Chondrocyte (in vitro differentiated cells): ENCODE data around the gene MLIP. TPM values are rescaled to one million over a fixed set of nuclear protein-coding genes. Genes with fewer than 3 reads are reported as not detected.

Experiments used
- DNase-seq: peaks from one replicate; pipeline ENCODE4 v3.0.0; 2021; ENCODE audit warnings: mixed read lengths, low spot score
- H3K27ac Mint-ChIP-seq: one replicate; pipeline ENCODE4 v1.8.0; 2021; ENCODE audit warnings: mild to moderate bottlenecking, moderate library complexity, mixed read lengths; ENCODE audit not compliant: unreplicated experiment
- H3K27me3 Mint-ChIP-seq: 2 replicates; pipeline ENCODE4 v1.8.0; 2021; ENCODE audit warnings: low read depth, mixed read lengths
- H3K36me3 Mint-ChIP-seq: 2 replicates; pipeline ENCODE4 v1.8.0; 2021; ENCODE audit warnings: low read depth, mixed read lengths
- H3K4me1 Mint-ChIP-seq: 2 replicates; pipeline ENCODE4 v1.8.0; 2021; ENCODE audit warnings: low read depth, mild to moderate bottlenecking, mixed read lengths
- H3K4me3 Mint-ChIP-seq: one replicate; pipeline ENCODE4 v1.8.0; 2021; ENCODE audit warnings: mild to moderate bottlenecking, moderate library complexity, mixed read lengths; ENCODE audit not compliant: unreplicated experiment
- H3K9me3 Mint-ChIP-seq: 2 replicates; pipeline ENCODE4 v1.8.0; 2021; ENCODE audit warnings: low read depth, mixed read lengths
- total RNA-seq: library from RNA; stranded (reverse); gene quantifications from 3 replicates; pipeline ENCODE4 v1.2.1, GENCODE V29; 2021
- TF ChIP-seq, protein P1 (sequence below): fragments of 200-600 bp; sonication (generic); IDR thresholded peaks from 2 replicates; pipeline ENCODE4 v1.5.0; 2021; ENCODE audit warnings: antibody characterized with exemption, mild to moderate bottlenecking, moderate library complexity

MLIP gene
- total RNA-seq, 1 donor from 2014 or later = not detected

DNA sequence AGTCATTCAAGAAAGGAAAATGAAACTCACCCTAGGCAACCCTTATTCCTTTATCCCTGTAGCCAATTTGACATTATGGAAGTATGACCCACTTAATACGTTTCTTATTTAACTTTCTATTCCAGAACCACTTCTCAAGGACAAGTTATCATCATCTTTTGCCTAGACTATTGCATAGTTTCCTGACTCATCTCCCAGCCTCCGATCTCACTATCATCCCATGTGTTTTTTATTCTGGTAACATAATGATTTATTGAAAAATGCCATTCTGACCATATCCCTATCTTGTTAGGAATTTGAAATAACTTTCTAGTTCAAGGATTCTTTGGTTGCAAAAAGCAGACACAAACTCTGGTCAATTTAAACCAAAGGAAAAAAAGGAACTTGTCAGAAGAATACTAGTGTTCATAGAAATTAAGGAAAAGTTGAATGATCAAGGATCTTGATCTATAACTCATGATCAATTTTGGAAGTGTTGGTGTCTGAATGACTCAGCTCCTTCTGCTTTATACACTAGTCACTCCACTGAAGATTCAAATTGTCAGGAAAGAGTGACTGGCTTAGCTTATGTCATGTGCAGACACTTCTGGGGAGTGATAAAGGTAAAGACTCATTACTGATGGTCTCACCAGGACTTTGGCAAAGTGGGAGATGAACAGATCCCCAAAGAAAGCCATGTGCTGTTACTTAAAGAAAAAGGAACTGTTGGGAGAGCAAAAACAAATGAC lies 188.5 kb downstream of the MLIP start:
- TF ChIP-seq, protein P1, sequence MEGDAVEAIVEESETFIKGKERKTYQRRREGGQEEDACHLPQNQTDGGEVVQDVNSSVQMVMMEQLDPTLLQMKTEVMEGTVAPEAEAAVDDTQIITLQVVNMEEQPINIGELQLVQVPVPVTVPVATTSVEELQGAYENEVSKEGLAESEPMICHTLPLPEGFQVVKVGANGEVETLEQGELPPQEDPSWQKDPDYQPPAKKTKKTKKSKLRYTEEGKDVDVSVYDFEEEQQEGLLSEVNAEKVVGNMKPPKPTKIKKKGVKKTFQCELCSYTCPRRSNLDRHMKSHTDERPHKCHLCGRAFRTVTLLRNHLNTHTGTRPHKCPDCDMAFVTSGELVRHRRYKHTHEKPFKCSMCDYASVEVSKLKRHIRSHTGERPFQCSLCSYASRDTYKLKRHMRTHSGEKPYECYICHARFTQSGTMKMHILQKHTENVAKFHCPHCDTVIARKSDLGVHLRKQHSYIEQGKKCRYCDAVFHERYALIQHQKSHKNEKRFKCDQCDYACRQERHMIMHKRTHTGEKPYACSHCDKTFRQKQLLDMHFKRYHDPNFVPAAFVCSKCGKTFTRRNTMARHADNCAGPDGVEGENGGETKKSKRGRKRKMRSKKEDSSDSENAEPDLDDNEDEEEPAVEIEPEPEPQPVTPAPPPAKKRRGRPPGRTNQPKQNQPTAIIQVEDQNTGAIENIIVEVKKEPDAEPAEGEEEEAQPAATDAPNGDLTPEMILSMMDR = no peak
- peaks cover 2% of the 10 kb centered on the region for H3K36me3 Mint-ChIP-seq
- DNase-seq = no peak
- H3K27me3 Mint-ChIP-seq = no peaks in the 10 kb centered on the region
- H3K4me1 Mint-ChIP-seq = no peaks in the 10 kb centered on the region
- H3K9me3 Mint-ChIP-seq = no peaks in the 10 kb centered on the region
- H3K27ac Mint-ChIP-seq = no peak overlapping the region
- no peak overlapping the region for H3K4me3 Mint-ChIP-seq

DNA sequence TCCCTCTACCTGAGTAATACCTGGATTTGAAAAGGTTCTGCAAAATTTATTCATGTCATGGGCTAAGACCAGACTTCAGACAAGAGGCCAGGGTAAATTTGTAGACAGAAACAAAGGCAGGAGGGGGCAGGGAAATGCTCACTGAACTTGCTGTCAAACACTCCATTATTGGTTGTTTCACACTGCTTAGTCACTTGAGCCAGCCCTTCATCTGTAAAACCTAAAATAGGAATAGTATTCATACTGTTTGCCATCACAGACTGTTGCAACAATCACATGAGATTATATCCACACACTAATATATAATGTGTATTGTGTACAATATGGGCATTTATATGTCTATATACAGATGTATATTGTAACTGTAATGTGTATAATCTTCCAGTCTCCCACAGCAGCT lies 190.5 kb downstream of the MLIP start:
- DNase-seq = no peak
- no peak overlapping the region for H3K4me3 Mint-ChIP-seq
- TF ChIP-seq, protein P1 = no peak
- peaks cover 2% of the 10 kb centered on the region for H3K36me3 Mint-ChIP-seq
- H3K27me3 Mint-ChIP-seq = no peaks in the 10 kb centered on the region
- no peaks in the 10 kb centered on the region for H3K9me3 Mint-ChIP-seq
- H3K4me1 Mint-ChIP-seq = no peaks in the 10 kb centered on the region
- H3K27ac Mint-ChIP-seq = no peak overlapping the region

DNA sequence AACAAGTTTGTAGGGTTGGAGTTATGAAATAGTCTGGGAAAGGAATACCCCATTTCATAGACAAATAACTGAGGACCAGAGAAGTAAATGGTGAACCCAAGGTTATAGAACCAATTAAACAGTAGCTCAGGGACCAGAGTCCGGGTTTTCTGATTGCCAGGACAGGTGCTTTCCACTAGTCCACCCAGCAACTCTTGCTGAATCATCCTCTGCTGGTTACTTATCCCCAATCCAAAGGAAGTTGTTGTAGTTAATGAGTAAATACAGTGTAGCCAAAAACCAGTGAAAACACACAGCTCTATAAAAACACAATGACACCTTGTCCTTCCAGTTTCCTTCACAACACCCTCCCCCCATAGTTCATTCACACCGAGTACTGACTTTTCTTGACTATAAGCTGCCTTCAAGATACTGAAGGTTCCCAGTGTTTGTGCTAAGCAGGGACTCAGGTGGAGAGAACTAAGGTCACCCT lies 196.2 kb downstream of the MLIP start:
- H3K27me3 Mint-ChIP-seq = no peaks in the 10 kb centered on the region
- H3K4me3 Mint-ChIP-seq = no peak overlapping the region
- DNase-seq = no peak
- H3K9me3 Mint-ChIP-seq = no peaks in the 10 kb centered on the region
- no peaks in the 10 kb centered on the region for H3K4me1 Mint-ChIP-seq
- TF ChIP-seq, protein P1 = no peak
- peaks cover 2% of the 10 kb centered on the region for H3K36me3 Mint-ChIP-seq
- H3K27ac Mint-ChIP-seq = no peak overlapping the region

DNA sequence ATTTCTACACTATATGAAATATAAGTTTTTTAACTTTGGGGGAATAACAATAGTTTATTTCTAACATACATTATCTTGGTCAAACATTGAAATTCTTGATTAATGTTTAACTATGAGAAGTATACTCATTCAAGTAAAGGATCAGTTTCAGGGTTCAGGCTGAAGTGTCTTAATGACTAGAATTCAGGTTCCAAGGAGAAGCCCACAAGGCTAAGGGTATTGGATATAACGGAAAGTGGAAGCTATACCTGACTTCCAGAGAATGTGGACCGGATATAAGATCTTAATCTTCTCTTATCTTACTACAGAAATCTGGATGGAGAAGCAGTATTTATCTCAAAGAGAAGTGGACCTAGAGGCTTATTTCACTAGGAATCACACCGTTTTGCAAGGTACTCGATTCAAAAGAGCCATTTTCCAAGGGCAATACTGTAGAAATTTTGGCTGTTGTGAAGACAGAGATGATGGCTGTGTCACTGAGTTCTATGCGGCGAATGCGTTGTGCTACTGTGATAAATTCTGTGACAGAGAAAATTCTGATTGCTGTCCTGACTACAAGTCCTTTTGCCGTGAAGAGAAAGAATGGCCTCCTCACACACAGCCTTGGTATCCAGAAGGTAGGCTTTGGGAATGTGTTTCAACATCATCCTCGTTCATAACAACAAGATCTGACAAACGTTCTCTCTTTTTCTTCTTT lies 197.2 kb downstream of the MLIP start, which contains the start of gene TINAG:
Gene TINAG, plus strand, starts transcription at position 153 of the 697 bp plus-strand sequence. Its CDS starts 110 bp downstream, at position 263.
- Mint-ChIP-seq H3K9me3 (no peaks in the 10 kb centered on the region), H3K36me3 (peaks cover 2% of the 10 kb centered on the region), H3K27ac (no peak within 1 kb of the TSS), H3K27me3 (no peaks in the 10 kb centered on the region), H3K4me3 (no peak within 1 kb of the TSS), H3K4me1 (no peaks in the 10 kb centered on the region)
- TF ChIP-seq, protein P1 = no peak
- DNase-seq = no peak

DNA sequence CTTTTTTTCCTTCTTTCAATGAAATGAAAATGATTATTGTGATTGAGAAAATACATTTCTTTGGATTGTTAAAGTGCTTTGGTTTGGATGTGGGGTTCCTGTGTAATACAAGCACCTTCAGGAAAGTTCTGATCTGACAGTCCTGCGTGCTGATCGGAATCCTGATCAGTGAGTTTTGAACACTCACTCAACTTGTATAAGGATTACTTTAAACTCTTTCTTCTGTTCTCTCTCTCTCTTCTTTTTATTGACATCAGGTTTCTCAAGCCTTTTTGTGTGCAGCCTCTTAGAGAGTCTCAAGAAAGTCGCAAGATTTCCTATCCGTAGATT lies 197.7 kb downstream of the MLIP start:
- TF ChIP-seq, protein P1 = no peak
- no peaks in the 10 kb centered on the region for H3K27me3 Mint-ChIP-seq
- no peaks in the 10 kb centered on the region for H3K4me1 Mint-ChIP-seq
- no peak for DNase-seq
- H3K4me3 Mint-ChIP-seq = no peak overlapping the region
- H3K36me3 Mint-ChIP-seq = peaks cover 2% of the 10 kb centered on the region
- no peak overlapping the region for H3K27ac Mint-ChIP-seq
- H3K9me3 Mint-ChIP-seq = no peaks in the 10 kb centered on the region
